Retinal pigment epithelial cell (primary cell): ENCODE results near the gene ADRB1.

Experiments used
- DNase-seq: peaks from one replicate; pipeline ENCODE4 v3.0.0-alpha.2; 2010; ENCODE audit warnings: low read depth
- H3K4me3 ChIP-seq: 2 replicates; pipeline ENCODE4 v1.5.1; 2011; ENCODE audit warnings: mild to moderate bottlenecking, low read length, control low read depth, moderate library complexity
- TF ChIP-seq, protein P1 (sequence below): conservative IDR thresholded peaks from 2 replicates; pipeline ENCODE4 v1.5.1; 2011; ENCODE audit warnings: low read depth, low read length, control low read depth, inconsistent platforms

Gene ADRB1

GRCh38 chr10:114094795-114095194 lies 51.1 kb downstream of the ADRB1 start:
- DNase-seq = no peak
- H3K4me3 ChIP-seq = no peak overlapping the region
- TF ChIP-seq, protein P1, sequence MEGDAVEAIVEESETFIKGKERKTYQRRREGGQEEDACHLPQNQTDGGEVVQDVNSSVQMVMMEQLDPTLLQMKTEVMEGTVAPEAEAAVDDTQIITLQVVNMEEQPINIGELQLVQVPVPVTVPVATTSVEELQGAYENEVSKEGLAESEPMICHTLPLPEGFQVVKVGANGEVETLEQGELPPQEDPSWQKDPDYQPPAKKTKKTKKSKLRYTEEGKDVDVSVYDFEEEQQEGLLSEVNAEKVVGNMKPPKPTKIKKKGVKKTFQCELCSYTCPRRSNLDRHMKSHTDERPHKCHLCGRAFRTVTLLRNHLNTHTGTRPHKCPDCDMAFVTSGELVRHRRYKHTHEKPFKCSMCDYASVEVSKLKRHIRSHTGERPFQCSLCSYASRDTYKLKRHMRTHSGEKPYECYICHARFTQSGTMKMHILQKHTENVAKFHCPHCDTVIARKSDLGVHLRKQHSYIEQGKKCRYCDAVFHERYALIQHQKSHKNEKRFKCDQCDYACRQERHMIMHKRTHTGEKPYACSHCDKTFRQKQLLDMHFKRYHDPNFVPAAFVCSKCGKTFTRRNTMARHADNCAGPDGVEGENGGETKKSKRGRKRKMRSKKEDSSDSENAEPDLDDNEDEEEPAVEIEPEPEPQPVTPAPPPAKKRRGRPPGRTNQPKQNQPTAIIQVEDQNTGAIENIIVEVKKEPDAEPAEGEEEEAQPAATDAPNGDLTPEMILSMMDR = no peak

GRCh38 chr10:114095559-114096337 lies 52.1 kb downstream of the ADRB1 start:
- H3K4me3 ChIP-seq = no peak overlapping the region
- peak; percentile 44 for DNase-seq
- TF ChIP-seq, protein P1 = no peak
